Progenitor cell of endocrine pancreas (in vitro differentiated cells): ENCODE results near the gene ABCC9. TPM values are rescaled to one million over a fixed set of nuclear protein-coding genes. Genes with fewer than 3 reads are reported as not detected.
A peak's percentile ranks its signal among the peaks of the same experiment; 100 is the strongest.

Source experiments
- DNase-seq: peaks from one replicate; pipeline ENCODE4 v3.0.0; 2021; ENCODE audit warnings: low spot score; ENCODE audit not compliant: unreplicated experiment
- H3K27ac Mint-ChIP-seq: 2 replicates; pipeline ENCODE4 v1.8.0; 2021; ENCODE audit warnings: mild to moderate bottlenecking, moderate library complexity, mixed read lengths
- H3K27me3 Mint-ChIP-seq: 2 replicates; pipeline ENCODE4 v1.8.0; 2021; ENCODE audit warnings: mixed read lengths
- H3K36me3 Mint-ChIP-seq: 2 replicates; pipeline ENCODE4 v1.8.0; 2022; ENCODE audit warnings: mixed read lengths; ENCODE audit not compliant: insufficient read depth
- H3K4me1 Mint-ChIP-seq: 2 replicates; pipeline ENCODE4 v1.8.0; 2021; ENCODE audit warnings: low read depth, mixed read lengths
- H3K4me3 Mint-ChIP-seq: 2 replicates; pipeline ENCODE4 v1.8.0; 2021; ENCODE audit warnings: low read depth, mild to moderate bottlenecking, moderate library complexity, mixed read lengths
- H3K9me3 Mint-ChIP-seq: 2 replicates; pipeline ENCODE4 v1.8.0; 2021; ENCODE audit warnings: low read depth, mixed read lengths
- total RNA-seq: library from RNA; stranded (reverse); gene quantifications from 2 replicates; pipeline ENCODE4 v1.2.1, GENCODE V29; 2021
- TF ChIP-seq, protein P1 (sequence below): fragments of 200-600 bp; sonication (generic); IDR thresholded peaks from one replicate; pipeline ENCODE4 v1.5.0; 2021; ENCODE audit warnings: antibody characterized with exemption, mild to moderate bottlenecking; ENCODE audit not compliant: unreplicated experiment

The ABCC9 gene
- total RNA-seq, 1 donor from 2014 or later: 0.29 TPM

GRCh38 chr12:21825886-21826617 lies 115.2 kb downstream of the ABCC9 start:
- H3K27ac Mint-ChIP-seq: no peak overlapping the region

GRCh38 chr12:21823581-21823980 lies 117.6 kb downstream of the ABCC9 start:
- Mint-ChIP-seq H3K27ac (no peak overlapping the region), H3K9me3 (no peaks in the 10 kb centered on the region), H3K4me1 (peaks cover 8% of the 10 kb centered on the region), H3K36me3 (no peaks in the 10 kb centered on the region), H3K27me3 (no peaks in the 10 kb centered on the region), H3K4me3 (no peak overlapping the region)
- TF ChIP-seq, protein P1, sequence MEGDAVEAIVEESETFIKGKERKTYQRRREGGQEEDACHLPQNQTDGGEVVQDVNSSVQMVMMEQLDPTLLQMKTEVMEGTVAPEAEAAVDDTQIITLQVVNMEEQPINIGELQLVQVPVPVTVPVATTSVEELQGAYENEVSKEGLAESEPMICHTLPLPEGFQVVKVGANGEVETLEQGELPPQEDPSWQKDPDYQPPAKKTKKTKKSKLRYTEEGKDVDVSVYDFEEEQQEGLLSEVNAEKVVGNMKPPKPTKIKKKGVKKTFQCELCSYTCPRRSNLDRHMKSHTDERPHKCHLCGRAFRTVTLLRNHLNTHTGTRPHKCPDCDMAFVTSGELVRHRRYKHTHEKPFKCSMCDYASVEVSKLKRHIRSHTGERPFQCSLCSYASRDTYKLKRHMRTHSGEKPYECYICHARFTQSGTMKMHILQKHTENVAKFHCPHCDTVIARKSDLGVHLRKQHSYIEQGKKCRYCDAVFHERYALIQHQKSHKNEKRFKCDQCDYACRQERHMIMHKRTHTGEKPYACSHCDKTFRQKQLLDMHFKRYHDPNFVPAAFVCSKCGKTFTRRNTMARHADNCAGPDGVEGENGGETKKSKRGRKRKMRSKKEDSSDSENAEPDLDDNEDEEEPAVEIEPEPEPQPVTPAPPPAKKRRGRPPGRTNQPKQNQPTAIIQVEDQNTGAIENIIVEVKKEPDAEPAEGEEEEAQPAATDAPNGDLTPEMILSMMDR: no peak
- DNase-seq: no peak

More at GRCh38 chr12:21825886-21826617, 115.2 kb downstream of the ABCC9 start:
- TF ChIP-seq, protein P1: no peak
- H3K27me3 Mint-ChIP-seq: no peaks in the 10 kb centered on the region
- H3K9me3 Mint-ChIP-seq: no peaks in the 10 kb centered on the region
- H3K4me3 Mint-ChIP-seq: no peak overlapping the region
- H3K36me3 Mint-ChIP-seq: no peaks in the 10 kb centered on the region
- H3K4me1 Mint-ChIP-seq: peaks cover 1% of the 10 kb centered on the region
- DNase-seq: no peak

GRCh38 chr12:21819678-21820077 lies 121.5 kb downstream of the ABCC9 start:
- H3K4me3 Mint-ChIP-seq: no peak overlapping the region
- no peak overlapping the region for H3K27ac Mint-ChIP-seq
- TF ChIP-seq, protein P1: no peak
- no peaks in the 10 kb centered on the region for H3K36me3 Mint-ChIP-seq
- peaks cover 7% of the 10 kb centered on the region for H3K4me1 Mint-ChIP-seq
- no peak for DNase-seq
- H3K9me3 Mint-ChIP-seq: peaks cover 4% of the 10 kb centered on the region
- no peaks in the 10 kb centered on the region for H3K27me3 Mint-ChIP-seq

- Mint-ChIP-seq H3K27ac (peak overlapping the region; percentile 28), H3K9me3 (peaks cover 4% of the 10 kb centered on the region), H3K4me3 (no peak overlapping the region), H3K4me1 (peaks cover 7% of the 10 kb centered on the region), H3K27me3 (no peaks in the 10 kb centered on the region), H3K36me3 (no peaks in the 10 kb centered on the region)
- TF ChIP-seq, protein P1: no peak
- no peak for DNase-seq
Measured at GRCh38 chr12:21819236-21819635, 122.0 kb downstream of the ABCC9 start.

DNA sequence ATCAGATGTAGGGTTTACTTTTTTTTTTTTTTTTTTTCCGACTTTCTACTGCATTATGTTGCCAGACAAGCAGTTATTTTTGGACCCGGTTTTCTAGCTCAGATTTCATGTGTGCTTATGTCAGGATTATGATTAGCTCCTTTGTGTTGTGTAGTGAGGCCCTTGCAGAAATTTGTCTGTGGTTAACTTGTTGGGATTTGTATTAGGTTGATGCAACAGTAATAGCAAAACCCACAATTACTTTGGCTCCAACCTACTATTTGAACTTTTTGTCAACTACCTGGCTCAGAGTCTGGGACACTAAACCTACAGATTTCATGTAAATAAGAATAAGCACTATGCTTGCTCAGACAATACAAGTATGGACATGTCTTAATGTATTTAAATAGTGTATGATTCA lies 122.6 kb downstream of the ABCC9 start:
- no peaks in the 10 kb centered on the region for H3K27me3 Mint-ChIP-seq
- TF ChIP-seq, protein P1: no peak
- H3K27ac Mint-ChIP-seq: no peak overlapping the region
- no peaks in the 10 kb centered on the region for H3K36me3 Mint-ChIP-seq
- peaks cover 4% of the 10 kb centered on the region for H3K9me3 Mint-ChIP-seq
- DNase-seq: no peak
- H3K4me3 Mint-ChIP-seq: no peak overlapping the region
- peaks cover 7% of the 10 kb centered on the region for H3K4me1 Mint-ChIP-seq
